ENCODE data around the gene EPB41L4B. TPM values are rescaled to one million over a fixed set of nuclear protein-coding genes. Genes with fewer than 3 reads are reported as not detected.
"Not testable (repeated sequence)": the region's sequence is repeated elsewhere in the genome, so short reads cannot be mapped to it uniquely, and the experiment has no call there.

The EPB41L4B gene
- total and polyA plus RNA-seq, 4 donors: 0.63 to 23.0 (median 1.0) TPM

- Histone ChIP-seq H3K36me3 (ENCODE audit: control insufficient read depth in 1 of 2, insufficient read depth in 2 of 2, low read length in 1 of 2) (no peaks in the 10 kb centered on the region), H3K27me3 (ENCODE audit: control insufficient read depth in 1 of 2, insufficient read depth in 2 of 2, low read length in 1 of 2) (no peaks in the 10 kb centered on the region), H3K9me3 (ENCODE audit: control insufficient read depth, low read length) (no peaks in the 10 kb centered on the region), H3K27ac (ENCODE audit: low read depth in 1 of 2, low read length in 2 of 2) (no peak overlapping the region), H3K4me3 (ENCODE audit: low read length in 2 of 2) (no peak overlapping the region), H3K4me1 (ENCODE audit: control insufficient read depth in 1 of 2, insufficient read depth in 2 of 2, low read length in 2 of 2) (no peaks in the 10 kb centered on the region)
- DNase-seq (no peak), ATAC-seq (ENCODE audit: low FRiP score) (no peak)
- intact Hi-C loops (cut with DNase I): no loop called here
- 59 to 64% methylated on average over 9 of the region's 9 CpGs for WGBS, 2 donors
Observed at GRCh38 chr9:109232449-109233237, 88.2 kb downstream of the EPB41L4B start.

- Histone ChIP-seq H3K27me3 (ENCODE audit: control insufficient read depth in 1 of 2, insufficient read depth in 2 of 2, low read length in 1 of 2) (no peaks in the 10 kb centered on the region), H3K9me3 (ENCODE audit: control insufficient read depth, low read length) (no peaks in the 10 kb centered on the region), H3K36me3 (ENCODE audit: control insufficient read depth in 1 of 2, insufficient read depth in 2 of 2, low read length in 1 of 2) (no peaks in the 10 kb centered on the region), H3K27ac (ENCODE audit: low read depth in 1 of 2, low read length in 2 of 2) (no peak overlapping the region), H3K4me1 (ENCODE audit: control insufficient read depth in 1 of 2, insufficient read depth in 2 of 2, low read length in 2 of 2) (no peaks in the 10 kb centered on the region), H3K4me3 (ENCODE audit: low read length in 2 of 2) (no peak overlapping the region)
- intact Hi-C loops (cut with DNase I): no loop called here
- 84 to 92% methylated on average over 1 of the region's 1 CpG for WGBS, 2 donors
- DNase-seq: no peak
- ATAC-seq (ENCODE audit: low FRiP score): no peak
Observed at GRCh38 chr9:109231593-109231992, 89.3 kb downstream of the EPB41L4B start.

GRCh38 chr9:109230277-109230676, 90.6 kb downstream of the EPB41L4B start:
- Histone ChIP-seq H3K27me3 (ENCODE audit: control insufficient read depth in 1 of 2, insufficient read depth in 2 of 2, low read length in 1 of 2) (no peaks in the 10 kb centered on the region), H3K27ac (ENCODE audit: low read depth in 1 of 2, low read length in 2 of 2) (no peak overlapping the region), H3K9me3 (ENCODE audit: control insufficient read depth, low read length) (no peaks in the 10 kb centered on the region), H3K4me3 (ENCODE audit: low read length in 2 of 2) (no peak overlapping the region), H3K36me3 (ENCODE audit: control insufficient read depth in 1 of 2, insufficient read depth in 2 of 2, low read length in 1 of 2) (no peaks in the 10 kb centered on the region), H3K4me1 (ENCODE audit: control insufficient read depth in 1 of 2, insufficient read depth in 2 of 2, low read length in 2 of 2) (no peaks in the 10 kb centered on the region)
- DNase-seq (no peak), ATAC-seq (ENCODE audit: low FRiP score) (no peak)
- intact Hi-C loops (cut with DNase I): no loop called here
- 81% methylated on average over 4 of the region's 4 CpGs for WGBS, 2 donors

GRCh38 chr9:109229682-109230081, 91.2 kb downstream of the EPB41L4B start:
- Histone ChIP-seq H3K27ac (ENCODE audit: low read depth in 1 of 2, low read length in 2 of 2) (no peak overlapping the region), H3K9me3 (ENCODE audit: control insufficient read depth, low read length) (no peaks in the 10 kb centered on the region), H3K36me3 (ENCODE audit: control insufficient read depth in 1 of 2, insufficient read depth in 2 of 2, low read length in 1 of 2) (no peaks in the 10 kb centered on the region), H3K4me3 (ENCODE audit: low read length in 2 of 2) (no peak overlapping the region), H3K4me1 (ENCODE audit: control insufficient read depth in 1 of 2, insufficient read depth in 2 of 2, low read length in 2 of 2) (no peaks in the 10 kb centered on the region), H3K27me3 (ENCODE audit: control insufficient read depth in 1 of 2, insufficient read depth in 2 of 2, low read length in 1 of 2) (no peaks in the 10 kb centered on the region)
- no peak for ATAC-seq (ENCODE audit: low FRiP score)
- WGBS, 2 donors: 87 to 91% methylated on average over 3 of the region's 3 CpGs
- intact Hi-C loops (cut with DNase I): no loop called here
- DNase-seq: no peak

- Histone ChIP-seq H3K4me3 (ENCODE audit: low read length in 2 of 2) (no peak overlapping the region), H3K27me3 (ENCODE audit: control insufficient read depth in 1 of 2, insufficient read depth in 2 of 2, low read length in 1 of 2) (no peaks in the 10 kb centered on the region), H3K9me3 (ENCODE audit: control insufficient read depth, low read length) (no peaks in the 10 kb centered on the region), H3K4me1 (ENCODE audit: control insufficient read depth in 1 of 2, insufficient read depth in 2 of 2, low read length in 2 of 2) (no peaks in the 10 kb centered on the region), H3K27ac (ENCODE audit: low read depth in 1 of 2, low read length in 2 of 2) (no peak overlapping the region), H3K36me3 (ENCODE audit: control insufficient read depth in 1 of 2, insufficient read depth in 2 of 2, low read length in 1 of 2) (no peaks in the 10 kb centered on the region)
- intact Hi-C loops (cut with DNase I): no loop called here
- no peak for ATAC-seq (ENCODE audit: low FRiP score)
- no peak for DNase-seq
Observed at GRCh38 chr9:109228093-109228642, 92.7 kb downstream of the EPB41L4B start.

- Histone ChIP-seq H3K27ac (ENCODE audit: low read depth in 1 of 2, low read length in 2 of 2) (no peak overlapping the region), H3K36me3 (ENCODE audit: control insufficient read depth in 1 of 2, insufficient read depth in 2 of 2, low read length in 1 of 2) (no peaks in the 10 kb centered on the region), H3K27me3 (ENCODE audit: control insufficient read depth in 1 of 2, insufficient read depth in 2 of 2, low read length in 1 of 2) (no peaks in the 10 kb centered on the region), H3K4me3 (ENCODE audit: low read length in 2 of 2) (no peak overlapping the region), H3K9me3 (ENCODE audit: control insufficient read depth, low read length) (no peaks in the 10 kb centered on the region), H3K4me1 (ENCODE audit: control insufficient read depth in 1 of 2, insufficient read depth in 2 of 2, low read length in 2 of 2) (no peaks in the 10 kb centered on the region)
- 86 to 90% methylated on average over 2 of the region's 2 CpGs for WGBS, 2 donors
- intact Hi-C loops (cut with DNase I): no loop called here
- ATAC-seq (ENCODE audit: low FRiP score) (no peak), DNase-seq (no peak)
Observed at GRCh38 chr9:109225629-109226028, 95.2 kb downstream of the EPB41L4B start.

GRCh38 chr9:109224751-109225150, 96.1 kb downstream of the EPB41L4B start:
- WGBS, 2 donors: 89 to 94% methylated on average over 3 of the region's 3 CpGs
- DNase-seq: no peak
- H3K36me3 ChIP-seq (ENCODE audit: control insufficient read depth in 1 of 2, insufficient read depth in 2 of 2, low read length in 1 of 2): no peaks in the 10 kb centered on the region
- no peaks in the 10 kb centered on the region for H3K4me1 ChIP-seq (ENCODE audit: control insufficient read depth in 1 of 2, insufficient read depth in 2 of 2, low read length in 2 of 2)
- no peaks in the 10 kb centered on the region for H3K9me3 ChIP-seq (ENCODE audit: control insufficient read depth, low read length)
- ATAC-seq (ENCODE audit: low FRiP score): no peak
- intact Hi-C loops (cut with DNase I): no loop called here
- H3K27me3 ChIP-seq (ENCODE audit: control insufficient read depth in 1 of 2, insufficient read depth in 2 of 2, low read length in 1 of 2): no peaks in the 10 kb centered on the region
- H3K27ac ChIP-seq (ENCODE audit: low read depth in 1 of 2, low read length in 2 of 2): no peak overlapping the region
- H3K4me3 ChIP-seq (ENCODE audit: low read length in 2 of 2): no peak overlapping the region

GRCh38 chr9:109218242-109218641, 102.6 kb downstream of the EPB41L4B start:
- H3K4me1 ChIP-seq (ENCODE audit: control insufficient read depth in 1 of 2, insufficient read depth in 2 of 2, low read length in 2 of 2); DNase-seq; intact Hi-C loops (cut with DNase I); H3K9me3 ChIP-seq (ENCODE audit: control insufficient read depth, low read length); H3K36me3 ChIP-seq (ENCODE audit: control insufficient read depth in 1 of 2, insufficient read depth in 2 of 2, low read length in 1 of 2); H3K27ac ChIP-seq (ENCODE audit: low read depth in 1 of 2, low read length in 2 of 2); ATAC-seq (ENCODE audit: low FRiP score); H3K4me3 ChIP-seq (ENCODE audit: low read length in 2 of 2); H3K27me3 ChIP-seq (ENCODE audit: control insufficient read depth in 1 of 2, insufficient read depth in 2 of 2, low read length in 1 of 2): not testable (repeated sequence)
- WGBS, 2 donors: 89 to 93% methylated on average over 4 of the region's 4 CpGs

GRCh38 chr9:109214414-109214813, 106.4 kb downstream of the EPB41L4B start:
- Histone ChIP-seq H3K4me1 (ENCODE audit: control insufficient read depth in 1 of 2, insufficient read depth in 2 of 2, low read length in 2 of 2) (no peaks in the 10 kb centered on the region), H3K36me3 (ENCODE audit: control insufficient read depth in 1 of 2, insufficient read depth in 2 of 2, low read length in 1 of 2) (no peaks in the 10 kb centered on the region), H3K4me3 (ENCODE audit: low read length in 2 of 2) (no peak overlapping the region), H3K27me3 (ENCODE audit: control insufficient read depth in 1 of 2, insufficient read depth in 2 of 2, low read length in 1 of 2) (no peaks in the 10 kb centered on the region), H3K9me3 (ENCODE audit: control insufficient read depth, low read length) (no peaks in the 10 kb centered on the region), H3K27ac (ENCODE audit: low read depth in 1 of 2, low read length in 2 of 2) (no peak overlapping the region)
- 88 to 96% methylated on average over 6 of the region's 6 CpGs for WGBS, 2 donors
- DNase-seq (no peak), ATAC-seq (ENCODE audit: low FRiP score) (no peak)
- intact Hi-C loops (cut with DNase I): no loop called here

Data from aorta (tissue), 5 donors.